ENCODE measurements around the gene NAIF1. TPM values are rescaled to one million over a fixed set of nuclear protein-coding genes. Genes with fewer than 3 reads are reported as not detected.

NAIF1 gene
- polyA plus RNA-seq, 1 donor from 2014 or later, result 9.9 TPM

- no peaks in the 10 kb centered on the region for H3K79me2 ChIP-seq (replicated peaks; ENCODE audit: insufficient read depth, low read length)
- H3K4me3 ChIP-seq (ENCODE audit: low read length), result no peak overlapping the region
- TF ChIP-seq POLR2AphosphoS5 (IDR thresholded peaks at IDR 0.05), result no peak
- TF ChIP-seq, protein P1, sequence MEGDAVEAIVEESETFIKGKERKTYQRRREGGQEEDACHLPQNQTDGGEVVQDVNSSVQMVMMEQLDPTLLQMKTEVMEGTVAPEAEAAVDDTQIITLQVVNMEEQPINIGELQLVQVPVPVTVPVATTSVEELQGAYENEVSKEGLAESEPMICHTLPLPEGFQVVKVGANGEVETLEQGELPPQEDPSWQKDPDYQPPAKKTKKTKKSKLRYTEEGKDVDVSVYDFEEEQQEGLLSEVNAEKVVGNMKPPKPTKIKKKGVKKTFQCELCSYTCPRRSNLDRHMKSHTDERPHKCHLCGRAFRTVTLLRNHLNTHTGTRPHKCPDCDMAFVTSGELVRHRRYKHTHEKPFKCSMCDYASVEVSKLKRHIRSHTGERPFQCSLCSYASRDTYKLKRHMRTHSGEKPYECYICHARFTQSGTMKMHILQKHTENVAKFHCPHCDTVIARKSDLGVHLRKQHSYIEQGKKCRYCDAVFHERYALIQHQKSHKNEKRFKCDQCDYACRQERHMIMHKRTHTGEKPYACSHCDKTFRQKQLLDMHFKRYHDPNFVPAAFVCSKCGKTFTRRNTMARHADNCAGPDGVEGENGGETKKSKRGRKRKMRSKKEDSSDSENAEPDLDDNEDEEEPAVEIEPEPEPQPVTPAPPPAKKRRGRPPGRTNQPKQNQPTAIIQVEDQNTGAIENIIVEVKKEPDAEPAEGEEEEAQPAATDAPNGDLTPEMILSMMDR (IDR thresholded peaks at IDR 0.05; ENCODE audit: poor library complexity, severe bottlenecking), result no peak
- TF ChIP-seq MXI1 (conservative IDR thresholded peaks at IDR 0.05; ENCODE audit: poor library complexity, severe bottlenecking), result no peak
- TF ChIP-seq RAD21 (conservative IDR thresholded peaks at IDR 0.05), result no peak
- no peak for TF ChIP-seq SMC3 (conservative IDR thresholded peaks at IDR 0.05; ENCODE audit: poor library complexity)
- TF ChIP-seq TAF1 (IDR thresholded peaks at IDR 0.05; ENCODE audit: low read depth), result no peak
- no peak for TF ChIP-seq EP300 (conservative IDR thresholded peaks at IDR 0.05; ENCODE audit: poor library complexity, severe bottlenecking)
- TF ChIP-seq EZH2 (IDR thresholded peaks at IDR 0.05; ENCODE audit: borderline replicate concordance, insufficient read depth, low read length, poor library complexity, severe bottlenecking), result no peak
- TF ChIP-seq REST (IDR thresholded peaks at IDR 0.05; ENCODE audit: borderline replicate concordance), result no peak
- no peaks in the 10 kb centered on the region for H4K20me1 ChIP-seq (ENCODE audit: insufficient read depth)
- no peaks in the 10 kb centered on the region for H3K27me3 ChIP-seq (ENCODE audit: insufficient read depth, low read depth, low read length)
- no peak overlapping the region for H3K27ac ChIP-seq (ENCODE audit: low read length)
- no peaks in the 10 kb centered on the region for H3K9me2 ChIP-seq (ENCODE audit: insufficient read depth, low read length)
- no peak overlapping the region for H3K9ac ChIP-seq (ENCODE audit: low read length)
- H3F3A ChIP-seq (ENCODE audit: insufficient read depth, low read length, poor library complexity, severe bottlenecking), result no peaks in the 10 kb centered on the region
- H2AFZ ChIP-seq (ENCODE audit: low read depth, low read length), result no peak overlapping the region
- no peaks in the 10 kb centered on the region for H3K9me3 ChIP-seq (ENCODE audit: low read length)
- H3K4me2 ChIP-seq (ENCODE audit: low read length), result no peak overlapping the region
- no peaks in the 10 kb centered on the region for H3K36me3 ChIP-seq (ENCODE audit: insufficient read depth, low read length)
These were observed 7.6 kb downstream of the NAIF1 start for GRCh38 chr9:128059365-128059983.

DNA sequence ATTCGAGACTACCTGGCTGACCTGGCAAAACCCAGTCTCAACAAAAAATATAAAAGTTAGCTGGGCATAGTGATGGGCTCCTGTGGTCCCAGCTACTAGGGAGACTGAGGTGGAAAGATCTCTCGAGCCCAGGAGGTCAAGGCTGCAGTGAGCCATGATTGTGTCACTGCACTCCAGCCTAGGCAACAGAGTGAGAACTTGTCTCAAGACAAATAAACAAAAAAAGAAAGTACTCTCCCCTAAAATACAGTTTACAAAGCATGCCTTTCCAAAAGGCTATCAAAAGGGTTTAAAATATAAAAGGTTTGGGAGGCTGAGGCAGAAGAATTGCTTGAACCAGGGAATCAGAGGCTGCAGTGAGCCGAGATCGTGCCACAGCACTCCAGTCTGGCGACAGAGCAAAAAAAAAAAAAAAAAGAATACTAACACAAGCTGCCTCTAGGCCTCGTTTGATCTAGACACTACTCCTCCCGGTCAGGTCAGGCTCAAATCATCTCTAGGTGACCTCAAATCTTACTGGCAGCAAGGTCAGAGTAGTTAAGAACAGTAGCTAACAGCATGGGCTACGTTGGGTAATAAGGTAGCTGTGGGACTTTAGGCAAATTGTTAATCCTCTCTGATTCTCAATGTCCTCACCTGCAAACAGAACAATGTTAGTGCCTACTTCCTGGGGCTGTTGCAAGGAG, 9.3 kb downstream of the NAIF1 start:
- H3K27ac ChIP-seq (ENCODE audit: low read length), result no peak overlapping the region
- H4K20me1 ChIP-seq (ENCODE audit: insufficient read depth), result no peaks in the 10 kb centered on the region
- H3K79me2 ChIP-seq (replicated peaks; ENCODE audit: insufficient read depth, low read length), result no peaks in the 10 kb centered on the region
- no peaks in the 10 kb centered on the region for H3F3A ChIP-seq (ENCODE audit: insufficient read depth, low read length, poor library complexity, severe bottlenecking)
- H3K27me3 ChIP-seq (ENCODE audit: insufficient read depth, low read depth, low read length), result no peaks in the 10 kb centered on the region
- no peak overlapping the region for H3K4me3 ChIP-seq (ENCODE audit: low read length)
- no peak for TF ChIP-seq TAF1 (IDR thresholded peaks at IDR 0.05; ENCODE audit: low read depth)
- no peak for TF ChIP-seq REST (IDR thresholded peaks at IDR 0.05; ENCODE audit: borderline replicate concordance)
- TF ChIP-seq POLR2AphosphoS5 (IDR thresholded peaks at IDR 0.05), result no peak
- TF ChIP-seq MXI1 (conservative IDR thresholded peaks at IDR 0.05; ENCODE audit: poor library complexity, severe bottlenecking), result no peak
- no peak for TF ChIP-seq EP300 (conservative IDR thresholded peaks at IDR 0.05; ENCODE audit: poor library complexity, severe bottlenecking)
- TF ChIP-seq EZH2 (IDR thresholded peaks at IDR 0.05; ENCODE audit: borderline replicate concordance, insufficient read depth, low read length, poor library complexity, severe bottlenecking), result no peak
- TF ChIP-seq, protein P1 (IDR thresholded peaks at IDR 0.05; ENCODE audit: poor library complexity, severe bottlenecking), result no peak
- TF ChIP-seq RAD21 (conservative IDR thresholded peaks at IDR 0.05), result no peak
- TF ChIP-seq SMC3 (conservative IDR thresholded peaks at IDR 0.05; ENCODE audit: poor library complexity), result no peak
- no peak overlapping the region for H2AFZ ChIP-seq (ENCODE audit: low read depth, low read length)
- no peaks in the 10 kb centered on the region for H3K36me3 ChIP-seq (ENCODE audit: insufficient read depth, low read length)
- no peaks in the 10 kb centered on the region for H3K9me3 ChIP-seq (ENCODE audit: low read length)
- no peak overlapping the region for H3K9ac ChIP-seq (ENCODE audit: low read length)
- no peaks in the 10 kb centered on the region for H3K9me2 ChIP-seq (ENCODE audit: insufficient read depth, low read length)
- H3K4me2 ChIP-seq (ENCODE audit: low read length), result no peak overlapping the region
